ENCODE results near the gene TEX51.

Gene TEX51

DNA sequence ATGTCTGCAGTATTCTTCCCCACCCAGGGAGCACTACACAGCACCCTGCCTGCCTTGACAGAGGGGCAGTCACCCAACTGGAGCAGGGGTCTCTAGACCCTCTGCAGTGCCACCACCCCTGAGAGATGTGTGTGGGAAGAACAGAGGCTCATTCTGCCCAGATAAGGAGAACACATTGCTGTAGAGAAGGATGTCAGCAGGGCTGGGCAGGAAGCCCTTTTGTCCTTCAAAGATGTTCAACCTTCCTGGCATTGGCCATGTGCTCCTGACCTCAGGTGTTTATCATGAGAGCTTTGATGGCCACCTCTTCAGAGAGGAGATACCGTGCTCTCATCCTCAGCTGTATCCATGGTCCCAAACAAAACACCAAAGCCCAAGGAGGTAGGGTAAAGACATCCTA is 4.6 kb upstream of the TEX51 start:
- no peak overlapping the region for H3K27ac ChIP-seq (ENCODE audit: extremely low read depth, low read depth, low read length)
- POLR2A ChIA-PET, result no interaction called here
- no peaks in the 10 kb centered on the region for H3K9me3 ChIP-seq (ENCODE audit: control insufficient read depth, insufficient read depth, low read depth, low read length)
- TF ChIP-seq SCRT2 (tag by site-specific recombination; IDR thresholded peaks at IDR 0.05) (no peak), MZF1 (tag by site-specific recombination; IDR thresholded peaks at IDR 0.05; ENCODE audit: borderline replicate concordance) (no peak), ZNF76 (tag by site-specific recombination; IDR thresholded peaks at IDR 0.05; ENCODE audit: borderline replicate concordance, low read depth) (no peak)
- no peaks in the 10 kb centered on the region for H3K36me3 ChIP-seq (ENCODE audit: control insufficient read depth in 2 of 2, insufficient read depth in 1 of 2, low read length in 2 of 2)
- H3K4me3 ChIP-seq (ENCODE audit: low read depth, low read length), result no peak overlapping the region
- H3K4me1 ChIP-seq (ENCODE audit: control insufficient read depth, insufficient read depth, low read length), result no peaks in the 10 kb centered on the region
- CTCF ChIA-PET, result interaction anchor here (0.7 to 1.0 kb wide), 2 partner anchors 78 to 147 kb away, joined by 3 read pairs; no protein-coding TSS in a partner anchor

DNA sequence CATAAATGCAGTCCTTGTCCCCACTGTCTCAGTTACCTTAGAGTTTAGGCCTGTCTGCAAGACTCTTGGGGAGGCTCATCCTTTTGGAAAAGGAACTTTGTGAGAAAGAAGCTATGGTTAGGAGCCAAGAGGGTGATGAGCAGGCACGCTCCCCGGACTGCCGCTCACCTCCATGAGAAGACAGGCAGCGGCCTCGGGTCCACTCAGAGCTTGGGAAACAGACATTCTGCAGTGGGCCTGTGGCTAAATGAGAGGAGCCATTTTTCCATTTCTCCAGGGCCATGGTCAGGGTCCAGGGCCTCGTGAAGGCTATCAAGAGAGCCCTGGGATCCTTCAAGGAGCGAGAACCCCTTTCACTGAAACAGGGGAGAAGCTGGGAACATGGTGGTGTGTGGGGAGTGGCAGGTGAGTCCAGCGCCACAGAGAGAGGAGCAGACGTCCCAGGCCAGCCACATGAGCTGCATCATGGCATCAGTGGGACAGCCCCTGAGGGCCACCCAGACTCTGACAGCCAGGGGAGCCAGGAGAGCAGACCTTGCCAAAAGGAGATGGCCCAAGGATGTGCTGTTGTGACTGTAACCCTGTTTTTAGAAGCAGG is 4.0 kb upstream of the TEX51 start:
- Histone ChIP-seq H3K4me3 (ENCODE audit: low read depth, low read length) (no peak overlapping the region), H3K4me1 (ENCODE audit: control insufficient read depth, insufficient read depth, low read length) (no peaks in the 10 kb centered on the region), H3K9me3 (ENCODE audit: control insufficient read depth, insufficient read depth, low read depth, low read length) (no peaks in the 10 kb centered on the region), H3K36me3 (ENCODE audit: control insufficient read depth in 2 of 2, insufficient read depth in 1 of 2, low read length in 2 of 2) (no peaks in the 10 kb centered on the region), H3K27ac (ENCODE audit: extremely low read depth, low read depth, low read length) (no peak overlapping the region)
- no peak for TF ChIP-seq ZNF155 (tag by site-specific recombination; IDR thresholded peaks at IDR 0.05)
- ChIA-PET POLR2A (no interaction called here), CTCF (interaction anchor here (0.7 to 1.0 kb wide), 2 partner anchors 77 to 146 kb away, joined by 3 read pairs; no protein-coding TSS in a partner anchor)

DNA sequence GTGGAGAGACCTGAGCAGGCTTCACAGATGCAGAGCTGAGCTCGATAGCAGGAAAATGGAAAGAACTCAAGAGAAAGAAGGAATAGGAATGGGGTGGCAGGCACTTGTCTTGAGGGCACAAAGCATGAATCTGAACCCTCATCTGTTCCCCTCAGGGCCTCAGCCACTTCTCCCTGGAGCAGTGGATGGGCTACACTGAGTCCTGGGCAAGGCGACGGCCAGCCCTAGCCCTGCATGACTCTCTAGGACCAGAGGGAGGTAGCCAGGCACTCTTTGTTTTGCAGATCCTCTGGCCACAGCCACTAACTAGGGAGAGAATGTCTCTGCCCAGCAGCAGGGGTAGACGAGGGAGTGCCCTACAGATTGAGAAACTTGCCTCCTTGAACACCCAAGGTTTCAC is 3.4 kb upstream of the TEX51 start:
- Histone ChIP-seq H3K9me3 (ENCODE audit: control insufficient read depth, insufficient read depth, low read depth, low read length) (no peaks in the 10 kb centered on the region), H3K4me3 (ENCODE audit: low read depth, low read length) (no peak overlapping the region), H3K36me3 (ENCODE audit: control insufficient read depth in 2 of 2, insufficient read depth in 1 of 2, low read length in 2 of 2) (no peaks in the 10 kb centered on the region), H3K27ac (ENCODE audit: extremely low read depth, low read depth, low read length) (no peak overlapping the region), H3K4me1 (ENCODE audit: control insufficient read depth, insufficient read depth, low read length) (no peaks in the 10 kb centered on the region)
- POLR2A ChIA-PET, result no interaction called here
- no peak for TF ChIP-seq ZNF48 (tag by site-specific recombination; IDR thresholded peaks at IDR 0.05)
- TF ChIP-seq ZNF768 (tag by site-specific recombination; IDR thresholded peaks at IDR 0.05), result no peak
- no peak for TF ChIP-seq ZXDB (tag by site-specific recombination; IDR thresholded peaks at IDR 0.05)
- TF ChIP-seq SCRT2 (tag by site-specific recombination; IDR thresholded peaks at IDR 0.05), result no peak
- TF ChIP-seq ZNF776 (tag by site-specific recombination; IDR thresholded peaks at IDR 0.05; ENCODE audit: borderline replicate concordance), result no peak
- no peak for TF ChIP-seq ZFP41 (tag by site-specific recombination; IDR thresholded peaks at IDR 0.05; ENCODE audit: borderline replicate concordance)
- TF ChIP-seq, protein P1, sequence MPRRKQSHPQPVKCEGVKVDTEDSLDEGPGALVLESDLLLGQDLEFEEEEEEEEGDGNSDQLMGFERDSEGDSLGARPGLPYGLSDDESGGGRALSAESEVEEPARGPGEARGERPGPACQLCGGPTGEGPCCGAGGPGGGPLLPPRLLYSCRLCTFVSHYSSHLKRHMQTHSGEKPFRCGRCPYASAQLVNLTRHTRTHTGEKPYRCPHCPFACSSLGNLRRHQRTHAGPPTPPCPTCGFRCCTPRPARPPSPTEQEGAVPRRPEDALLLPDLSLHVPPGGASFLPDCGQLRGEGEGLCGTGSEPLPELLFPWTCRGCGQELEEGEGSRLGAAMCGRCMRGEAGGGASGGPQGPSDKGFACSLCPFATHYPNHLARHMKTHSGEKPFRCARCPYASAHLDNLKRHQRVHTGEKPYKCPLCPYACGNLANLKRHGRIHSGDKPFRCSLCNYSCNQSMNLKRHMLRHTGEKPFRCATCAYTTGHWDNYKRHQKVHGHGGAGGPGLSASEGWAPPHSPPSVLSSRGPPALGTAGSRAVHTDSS (tag by site-specific recombination; IDR thresholded peaks at IDR 0.05), result no peak
- TF ChIP-seq ZNF19 (tag by site-specific recombination; IDR thresholded peaks at IDR 0.05; ENCODE audit: low read depth), result no peak
- no peak for TF ChIP-seq ZNF416 (tag by site-specific recombination; IDR thresholded peaks at IDR 0.05)
- no peak for TF ChIP-seq ZNF544 (tag by site-specific recombination; IDR thresholded peaks at IDR 0.05)
- TF ChIP-seq EGR2 (tag by site-specific recombination; IDR thresholded peaks at IDR 0.05; ENCODE audit: low read depth), result no peak
- TF ChIP-seq GLIS2 (tag by site-specific recombination; IDR thresholded peaks at IDR 0.05), result no peak
- CTCF ChIA-PET, result no interaction called here

DNA sequence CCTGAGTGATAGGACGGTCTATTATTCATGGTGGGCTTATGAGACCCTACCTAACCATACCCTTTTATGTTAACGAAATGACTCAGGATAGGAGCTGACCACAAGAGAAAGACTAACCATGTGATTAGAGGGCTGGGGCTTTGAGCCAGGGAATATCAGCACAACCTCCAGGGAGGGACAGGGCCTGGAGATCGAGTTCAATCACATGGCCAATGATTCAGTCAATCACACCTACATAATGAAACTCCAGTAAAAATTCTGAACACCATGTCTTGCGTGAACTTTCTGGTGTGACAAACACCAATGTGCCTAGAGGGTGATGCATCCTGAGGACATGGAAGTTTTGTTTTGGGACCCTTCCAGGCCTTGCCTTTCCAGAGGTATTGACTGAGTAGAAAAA is 2.2 kb upstream of the TEX51 start:
- CTCF ChIA-PET, result no interaction called here
- TF ChIP-seq ZNF223 (tag by site-specific recombination; IDR thresholded peaks at IDR 0.05) (no peak), ZNF677 (tag by site-specific recombination; IDR thresholded peaks at IDR 0.05) (no peak), ZNF169 (tag by site-specific recombination; IDR thresholded peaks at IDR 0.05) (no peak), ZNF658 (tag by site-specific recombination; IDR thresholded peaks at IDR 0.05) (no peak), HOXD13 (CRISPR knock-in tag; IDR thresholded peaks at IDR 0.05; ENCODE audit: borderline replicate concordance) (no peak)
- TF ChIP-seq, protein P2, sequence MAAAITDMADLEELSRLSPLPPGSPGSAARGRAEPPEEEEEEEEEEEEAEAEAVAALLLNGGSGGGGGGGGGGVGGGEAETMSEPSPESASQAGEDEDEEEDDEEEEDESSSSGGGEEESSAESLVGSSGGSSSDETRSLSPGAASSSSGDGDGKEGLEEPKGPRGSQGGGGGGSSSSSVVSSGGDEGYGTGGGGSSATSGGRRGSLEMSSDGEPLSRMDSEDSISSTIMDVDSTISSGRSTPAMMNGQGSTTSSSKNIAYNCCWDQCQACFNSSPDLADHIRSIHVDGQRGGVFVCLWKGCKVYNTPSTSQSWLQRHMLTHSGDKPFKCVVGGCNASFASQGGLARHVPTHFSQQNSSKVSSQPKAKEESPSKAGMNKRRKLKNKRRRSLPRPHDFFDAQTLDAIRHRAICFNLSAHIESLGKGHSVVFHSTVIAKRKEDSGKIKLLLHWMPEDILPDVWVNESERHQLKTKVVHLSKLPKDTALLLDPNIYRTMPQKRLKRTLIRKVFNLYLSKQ (tag by site-specific recombination; IDR thresholded peaks at IDR 0.05; ENCODE audit: borderline replicate concordance), result no peak
- TF ChIP-seq, protein P3, sequence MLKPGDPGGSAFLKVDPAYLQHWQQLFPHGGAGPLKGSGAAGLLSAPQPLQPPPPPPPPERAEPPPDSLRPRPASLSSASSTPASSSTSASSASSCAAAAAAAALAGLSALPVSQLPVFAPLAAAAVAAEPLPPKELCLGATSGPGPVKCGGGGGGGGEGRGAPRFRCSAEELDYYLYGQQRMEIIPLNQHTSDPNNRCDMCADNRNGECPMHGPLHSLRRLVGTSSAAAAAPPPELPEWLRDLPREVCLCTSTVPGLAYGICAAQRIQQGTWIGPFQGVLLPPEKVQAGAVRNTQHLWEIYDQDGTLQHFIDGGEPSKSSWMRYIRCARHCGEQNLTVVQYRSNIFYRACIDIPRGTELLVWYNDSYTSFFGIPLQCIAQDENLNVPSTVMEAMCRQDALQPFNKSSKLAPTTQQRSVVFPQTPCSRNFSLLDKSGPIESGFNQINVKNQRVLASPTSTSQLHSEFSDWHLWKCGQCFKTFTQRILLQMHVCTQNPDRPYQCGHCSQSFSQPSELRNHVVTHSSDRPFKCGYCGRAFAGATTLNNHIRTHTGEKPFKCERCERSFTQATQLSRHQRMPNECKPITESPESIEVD (tag by site-specific recombination; IDR thresholded peaks at IDR 0.05), result no peak
- TF ChIP-seq, protein P4, sequence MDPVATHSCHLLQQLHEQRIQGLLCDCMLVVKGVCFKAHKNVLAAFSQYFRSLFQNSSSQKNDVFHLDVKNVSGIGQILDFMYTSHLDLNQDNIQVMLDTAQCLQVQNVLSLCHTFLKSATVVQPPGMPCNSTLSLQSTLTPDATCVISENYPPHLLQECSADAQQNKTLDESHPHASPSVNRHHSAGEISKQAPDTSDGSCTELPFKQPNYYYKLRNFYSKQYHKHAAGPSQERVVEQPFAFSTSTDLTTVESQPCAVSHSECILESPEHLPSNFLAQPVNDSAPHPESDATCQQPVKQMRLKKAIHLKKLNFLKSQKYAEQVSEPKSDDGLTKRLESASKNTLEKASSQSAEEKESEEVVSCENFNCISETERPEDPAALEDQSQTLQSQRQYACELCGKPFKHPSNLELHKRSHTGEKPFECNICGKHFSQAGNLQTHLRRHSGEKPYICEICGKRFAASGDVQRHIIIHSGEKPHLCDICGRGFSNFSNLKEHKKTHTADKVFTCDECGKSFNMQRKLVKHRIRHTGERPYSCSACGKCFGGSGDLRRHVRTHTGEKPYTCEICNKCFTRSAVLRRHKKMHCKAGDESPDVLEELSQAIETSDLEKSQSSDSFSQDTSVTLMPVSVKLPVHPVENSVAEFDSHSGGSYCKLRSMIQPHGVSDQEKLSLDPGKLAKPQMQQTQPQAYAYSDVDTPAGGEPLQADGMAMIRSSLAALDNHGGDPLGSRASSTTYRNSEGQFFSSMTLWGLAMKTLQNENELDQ (tag by site-specific recombination; IDR thresholded peaks at IDR 0.05; ENCODE audit: low read depth), result no peak

More for the DNA sequence above, 2.2 kb upstream of the TEX51 start:
- no peaks in the 10 kb centered on the region for H3K4me1 ChIP-seq (ENCODE audit: control insufficient read depth, insufficient read depth, low read length)
- no peaks in the 10 kb centered on the region for H3K36me3 ChIP-seq (ENCODE audit: control insufficient read depth in 2 of 2, insufficient read depth in 1 of 2, low read length in 2 of 2)
- no peaks in the 10 kb centered on the region for H3K9me3 ChIP-seq (ENCODE audit: control insufficient read depth, insufficient read depth, low read depth, low read length)
- POLR2A ChIA-PET, result no interaction called here
- H3K27ac ChIP-seq (ENCODE audit: extremely low read depth, low read depth, low read length), result no peak overlapping the region
- no peak overlapping the region for H3K4me3 ChIP-seq (ENCODE audit: low read depth, low read length)

Data from HEK293 (cell line).